ENCODE results near the gene BRINP1.

BRINP1 gene

GRCh38 chr9:119370816-119371215 is 1.6 kb upstream of the BRINP1 start:
- DNase-seq, result no peak
- H3K4me1 ChIP-seq (ENCODE audit: control insufficient read depth, insufficient read depth, low read length, poor library complexity, severe bottlenecking), result no peaks in the 10 kb centered on the region
- H3K9me3 ChIP-seq (ENCODE audit: control insufficient read depth, low read length), result no peaks in the 10 kb centered on the region
- no peak overlapping the region for H3K27ac ChIP-seq (ENCODE audit: insufficient read depth, low read length, poor library complexity, severe bottlenecking)
- H3K27me3 ChIP-seq (replicated peaks; ENCODE audit: control insufficient read depth, insufficient read depth, low read length, poor library complexity, severe bottlenecking), result no peaks in the 10 kb centered on the region
- H3K4me3 ChIP-seq (ENCODE audit: insufficient read depth, low read depth, low read length, poor library complexity, severe bottlenecking), result no peak overlapping the region
- no peaks in the 10 kb centered on the region for H3K36me3 ChIP-seq (ENCODE audit: control insufficient read depth, insufficient read depth, low read length)

GRCh38 chr9:119369680-119370366 is 588 bp upstream of the BRINP1 start:
- Histone ChIP-seq H3K9me3 (ENCODE audit: control insufficient read depth, low read length) (no peaks in the 10 kb centered on the region), H3K27me3 (replicated peaks; ENCODE audit: control insufficient read depth, insufficient read depth, low read length, poor library complexity, severe bottlenecking) (no peaks in the 10 kb centered on the region), H3K4me3 (ENCODE audit: insufficient read depth, low read depth, low read length, poor library complexity, severe bottlenecking) (no peak overlapping the region), H3K36me3 (ENCODE audit: control insufficient read depth, insufficient read depth, low read length) (no peaks in the 10 kb centered on the region), H3K4me1 (ENCODE audit: control insufficient read depth, insufficient read depth, low read length, poor library complexity, severe bottlenecking) (no peaks in the 10 kb centered on the region), H3K27ac (ENCODE audit: insufficient read depth, low read length, poor library complexity, severe bottlenecking) (no peak overlapping the region)
- no peak for DNase-seq

GRCh38 chr9:119368179-119368578 is 1.1 kb downstream of the BRINP1 start:
- no peaks in the 10 kb centered on the region for H3K27me3 ChIP-seq (replicated peaks; ENCODE audit: control insufficient read depth, insufficient read depth, low read length, poor library complexity, severe bottlenecking)
- H3K4me1 ChIP-seq (ENCODE audit: control insufficient read depth, insufficient read depth, low read length, poor library complexity, severe bottlenecking), result no peaks in the 10 kb centered on the region
- no peak for DNase-seq
- H3K36me3 ChIP-seq (ENCODE audit: control insufficient read depth, insufficient read depth, low read length), result no peaks in the 10 kb centered on the region
- no peak overlapping the region for H3K27ac ChIP-seq (ENCODE audit: insufficient read depth, low read length, poor library complexity, severe bottlenecking)
- no peak overlapping the region for H3K4me3 ChIP-seq (ENCODE audit: insufficient read depth, low read depth, low read length, poor library complexity, severe bottlenecking)
- no peaks in the 10 kb centered on the region for H3K9me3 ChIP-seq (ENCODE audit: control insufficient read depth, low read length)

- Histone ChIP-seq H3K4me1 (ENCODE audit: control insufficient read depth, insufficient read depth, low read length, poor library complexity, severe bottlenecking) (no peaks in the 10 kb centered on the region), H3K27me3 (replicated peaks; ENCODE audit: control insufficient read depth, insufficient read depth, low read length, poor library complexity, severe bottlenecking) (no peaks in the 10 kb centered on the region), H3K4me3 (ENCODE audit: insufficient read depth, low read depth, low read length, poor library complexity, severe bottlenecking) (no peak overlapping the region), H3K9me3 (ENCODE audit: control insufficient read depth, low read length) (no peaks in the 10 kb centered on the region), H3K36me3 (ENCODE audit: control insufficient read depth, insufficient read depth, low read length) (no peaks in the 10 kb centered on the region), H3K27ac (ENCODE audit: insufficient read depth, low read length, poor library complexity, severe bottlenecking) (no peak overlapping the region)
- no peak for DNase-seq
Measured at GRCh38 chr9:119367683-119368075, 1.6 kb downstream of the BRINP1 start.

GRCh38 chr9:119366909-119367682 is 2.1 kb downstream of the BRINP1 start:
- Histone ChIP-seq H3K27ac (ENCODE audit: insufficient read depth, low read length, poor library complexity, severe bottlenecking) (no peak overlapping the region), H3K27me3 (replicated peaks; ENCODE audit: control insufficient read depth, insufficient read depth, low read length, poor library complexity, severe bottlenecking) (no peaks in the 10 kb centered on the region), H3K36me3 (ENCODE audit: control insufficient read depth, insufficient read depth, low read length) (no peaks in the 10 kb centered on the region), H3K9me3 (ENCODE audit: control insufficient read depth, low read length) (no peaks in the 10 kb centered on the region), H3K4me3 (ENCODE audit: insufficient read depth, low read depth, low read length, poor library complexity, severe bottlenecking) (no peak overlapping the region), H3K4me1 (ENCODE audit: control insufficient read depth, insufficient read depth, low read length, poor library complexity, severe bottlenecking) (no peaks in the 10 kb centered on the region)
- DNase-seq, result no peak

GRCh38 chr9:119365291-119366027 is 3.8 kb downstream of the BRINP1 start:
- Histone ChIP-seq H3K4me1 (ENCODE audit: control insufficient read depth, insufficient read depth, low read length, poor library complexity, severe bottlenecking) (no peaks in the 10 kb centered on the region), H3K9me3 (ENCODE audit: control insufficient read depth, low read length) (no peaks in the 10 kb centered on the region), H3K36me3 (ENCODE audit: control insufficient read depth, insufficient read depth, low read length) (no peaks in the 10 kb centered on the region), H3K4me3 (ENCODE audit: insufficient read depth, low read depth, low read length, poor library complexity, severe bottlenecking) (no peak overlapping the region), H3K27me3 (replicated peaks; ENCODE audit: control insufficient read depth, insufficient read depth, low read length, poor library complexity, severe bottlenecking) (no peaks in the 10 kb centered on the region), H3K27ac (ENCODE audit: insufficient read depth, low read length, poor library complexity, severe bottlenecking) (no peak overlapping the region)
- DNase-seq, result no peak

GRCh38 chr9:119360237-119360636 is 9.0 kb downstream of the BRINP1 start:
- H3K9me3 ChIP-seq (ENCODE audit: control insufficient read depth, low read length), result no peaks in the 10 kb centered on the region

GRCh38 chr9:119357336-119358096 is 11.7 kb downstream of the BRINP1 start:
- Histone ChIP-seq H3K4me3 (ENCODE audit: insufficient read depth, low read depth, low read length, poor library complexity, severe bottlenecking) (no peak overlapping the region), H3K27me3 (replicated peaks; ENCODE audit: control insufficient read depth, insufficient read depth, low read length, poor library complexity, severe bottlenecking) (no peaks in the 10 kb centered on the region), H3K9me3 (ENCODE audit: control insufficient read depth, low read length) (no peaks in the 10 kb centered on the region), H3K27ac (ENCODE audit: insufficient read depth, low read length, poor library complexity, severe bottlenecking) (no peak overlapping the region), H3K36me3 (ENCODE audit: control insufficient read depth, insufficient read depth, low read length) (no peaks in the 10 kb centered on the region), H3K4me1 (ENCODE audit: control insufficient read depth, insufficient read depth, low read length, poor library complexity, severe bottlenecking) (no peaks in the 10 kb centered on the region)
- no peak for DNase-seq

More at GRCh38 chr9:119360237-119360636, 9.0 kb downstream of the BRINP1 start:
- H3K27me3 ChIP-seq (replicated peaks; ENCODE audit: control insufficient read depth, insufficient read depth, low read length, poor library complexity, severe bottlenecking), result no peaks in the 10 kb centered on the region
- no peak for DNase-seq
- H3K4me3 ChIP-seq (ENCODE audit: insufficient read depth, low read depth, low read length, poor library complexity, severe bottlenecking), result no peak overlapping the region
- H3K36me3 ChIP-seq (ENCODE audit: control insufficient read depth, insufficient read depth, low read length), result no peaks in the 10 kb centered on the region
- H3K4me1 ChIP-seq (ENCODE audit: control insufficient read depth, insufficient read depth, low read length, poor library complexity, severe bottlenecking), result no peaks in the 10 kb centered on the region
- H3K27ac ChIP-seq (ENCODE audit: insufficient read depth, low read length, poor library complexity, severe bottlenecking), result no peak overlapping the region

GRCh38 chr9:119349351-119349825 is 19.8 kb downstream of the BRINP1 start:
- Histone ChIP-seq H3K9me3 (ENCODE audit: control insufficient read depth, low read length) (no peaks in the 10 kb centered on the region), H3K4me1 (ENCODE audit: control insufficient read depth, insufficient read depth, low read length, poor library complexity, severe bottlenecking) (no peaks in the 10 kb centered on the region), H3K4me3 (ENCODE audit: insufficient read depth, low read depth, low read length, poor library complexity, severe bottlenecking) (no peak overlapping the region), H3K36me3 (ENCODE audit: control insufficient read depth, insufficient read depth, low read length) (no peaks in the 10 kb centered on the region), H3K27me3 (replicated peaks; ENCODE audit: control insufficient read depth, insufficient read depth, low read length, poor library complexity, severe bottlenecking) (no peaks in the 10 kb centered on the region), H3K27ac (ENCODE audit: insufficient read depth, low read length, poor library complexity, severe bottlenecking) (no peak overlapping the region)
- no peak for DNase-seq

Data from effector memory CD4-positive, alpha-beta T cell (primary cell).